NCI-H748 treated with DMSO at 0.1 percent for 48 hours (cell line): ENCODE measurements around the gene HLX.

Source experiments
- DNase-seq: peaks from one replicate; lab custom pipeline; 2025; lab: John Stamatoyannopoulos, UW

HLX gene

DNA sequence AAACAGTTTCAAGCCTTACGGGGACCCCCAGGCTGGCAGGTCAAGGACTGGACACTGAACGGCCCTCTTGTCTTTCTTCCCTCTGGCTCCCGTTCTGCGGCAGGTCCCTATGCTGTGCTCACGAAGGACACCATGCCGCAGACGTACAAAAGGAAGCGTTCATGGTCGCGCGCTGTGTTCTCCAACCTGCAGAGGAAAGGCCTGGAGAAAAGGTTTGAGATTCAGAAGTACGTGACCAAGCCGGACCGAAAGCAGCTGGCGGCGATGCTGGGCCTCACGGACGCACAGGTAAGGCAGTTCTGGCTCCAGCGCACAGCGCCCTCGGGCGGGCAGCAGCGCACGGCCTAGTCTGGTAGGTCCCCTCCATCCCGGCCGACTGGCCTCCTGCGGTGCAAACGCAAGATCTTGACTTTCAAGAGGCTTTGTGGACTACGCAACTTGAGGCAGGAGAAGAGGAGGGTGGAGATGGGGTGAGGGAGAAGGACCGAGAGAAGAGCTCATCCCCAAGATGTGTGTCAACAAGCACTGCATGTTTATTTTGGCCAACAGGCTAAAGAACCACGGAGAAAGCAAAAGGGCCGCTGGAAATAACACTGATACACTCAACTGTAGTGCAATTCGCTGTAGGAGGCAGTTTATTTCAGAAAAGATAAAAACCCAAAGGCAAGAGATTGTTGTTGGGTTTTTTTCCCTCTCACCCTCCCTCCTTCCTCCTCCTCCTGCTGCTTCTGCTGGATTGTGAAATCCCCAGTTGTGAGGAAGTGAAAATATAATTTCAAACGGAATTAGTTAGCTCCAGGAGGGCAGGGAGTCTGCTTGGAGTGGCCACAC, 3.0 kb downstream of the HLX start:
- DNase-seq = no peak

DNA sequence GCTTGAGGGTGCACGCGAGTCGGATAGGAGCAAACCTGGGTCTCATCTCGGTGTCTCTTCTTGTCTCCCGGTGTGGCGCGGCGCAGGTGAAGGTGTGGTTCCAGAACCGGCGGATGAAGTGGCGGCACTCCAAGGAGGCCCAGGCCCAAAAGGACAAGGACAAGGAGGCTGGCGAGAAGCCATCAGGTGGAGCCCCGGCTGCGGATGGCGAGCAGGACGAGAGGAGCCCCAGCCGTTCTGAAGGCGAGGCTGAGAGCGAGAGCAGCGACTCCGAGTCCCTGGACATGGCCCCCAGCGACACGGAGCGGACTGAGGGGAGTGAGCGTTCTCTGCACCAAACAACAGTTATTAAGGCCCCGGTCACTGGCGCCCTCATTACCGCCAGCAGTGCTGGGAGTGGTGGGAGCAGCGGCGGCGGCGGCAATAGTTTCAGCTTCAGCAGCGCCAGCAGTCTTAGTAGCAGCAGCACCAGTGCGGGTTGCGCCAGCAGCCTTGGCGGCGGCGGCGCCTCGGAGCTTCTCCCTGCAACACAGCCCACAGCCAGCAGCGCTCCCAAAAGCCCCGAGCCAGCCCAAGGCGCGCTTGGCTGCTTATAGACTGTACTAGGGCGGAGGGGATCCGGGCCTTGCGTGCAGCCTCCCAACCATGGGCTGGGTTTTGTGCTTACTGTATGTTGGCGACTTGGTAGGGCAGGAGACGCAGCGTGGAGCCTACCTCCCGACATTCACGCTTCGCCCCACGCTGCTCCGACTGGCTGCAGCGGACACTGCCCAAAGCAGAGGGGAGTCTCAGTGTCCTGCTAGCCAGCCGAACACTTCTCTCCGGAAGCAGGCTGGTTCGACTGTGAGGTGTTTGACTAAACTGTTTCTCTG, 5.1 kb downstream of the HLX start:
- no peak for DNase-seq

DNA sequence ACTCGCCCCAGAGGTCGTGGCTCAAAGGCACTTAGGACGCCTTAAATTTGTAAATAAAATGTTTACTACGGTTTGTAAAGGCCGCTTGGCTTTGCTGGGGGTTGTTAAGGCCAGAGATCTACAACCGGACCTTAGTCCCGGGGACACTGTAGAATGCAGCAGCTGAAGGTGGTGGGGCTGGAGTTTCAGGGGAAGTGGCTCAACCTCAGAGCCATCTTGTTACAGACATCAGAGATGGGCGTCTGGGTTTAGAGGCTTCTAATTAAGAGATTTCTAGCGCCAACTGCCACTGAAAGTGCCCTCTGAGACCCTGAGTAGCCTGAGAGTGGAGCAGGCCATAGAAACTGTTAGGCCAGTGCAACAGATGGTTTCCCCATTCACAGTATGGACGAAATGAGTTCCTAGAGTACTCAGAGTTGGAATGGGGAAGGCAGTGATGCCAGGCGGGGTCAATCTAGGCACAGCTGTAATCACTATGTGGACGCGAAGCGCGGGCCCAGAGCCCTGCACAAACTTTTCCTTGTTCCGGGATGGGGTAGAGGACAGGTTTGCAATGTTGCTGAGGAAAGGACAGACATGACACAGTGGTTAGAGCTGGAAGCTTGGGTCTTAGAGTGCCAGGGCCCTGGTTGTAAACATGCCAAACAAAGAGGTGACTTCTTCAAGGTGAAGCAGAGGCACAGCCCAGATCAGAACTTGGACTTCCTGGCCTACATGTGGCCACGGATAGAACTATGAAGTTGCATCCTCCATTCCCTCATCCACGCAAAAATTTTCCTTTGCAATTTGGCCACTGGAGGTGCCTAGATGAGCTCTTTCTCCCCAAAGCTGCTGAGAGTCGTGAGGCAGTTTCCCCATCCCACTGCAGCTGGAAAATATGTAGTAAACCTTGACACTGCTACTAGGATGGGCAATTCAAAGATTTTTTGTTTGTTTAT, 6.0 kb downstream of the HLX start:
- no peak for DNase-seq

DNA sequence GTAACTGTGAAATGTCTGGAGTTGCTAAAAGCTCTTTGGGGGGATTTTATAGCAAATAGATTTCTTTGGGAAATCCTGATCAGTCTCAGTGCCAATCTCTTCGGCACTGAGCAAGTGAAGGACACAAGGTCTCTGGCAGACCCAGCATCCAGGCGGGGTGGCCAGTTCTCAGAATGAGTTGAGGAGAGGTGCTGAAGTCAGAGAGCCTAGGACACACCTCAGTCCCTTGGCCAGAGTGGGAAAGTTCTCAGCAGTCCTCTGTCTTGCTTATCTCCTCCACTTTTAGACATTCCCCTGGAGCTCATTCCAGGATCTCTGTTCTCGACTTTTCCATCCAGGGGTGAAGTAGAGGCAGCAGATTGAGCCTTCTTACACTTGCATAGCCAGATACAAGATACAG, 6.7 kb downstream of the HLX start:
- DNase-seq = no peak

DNA sequence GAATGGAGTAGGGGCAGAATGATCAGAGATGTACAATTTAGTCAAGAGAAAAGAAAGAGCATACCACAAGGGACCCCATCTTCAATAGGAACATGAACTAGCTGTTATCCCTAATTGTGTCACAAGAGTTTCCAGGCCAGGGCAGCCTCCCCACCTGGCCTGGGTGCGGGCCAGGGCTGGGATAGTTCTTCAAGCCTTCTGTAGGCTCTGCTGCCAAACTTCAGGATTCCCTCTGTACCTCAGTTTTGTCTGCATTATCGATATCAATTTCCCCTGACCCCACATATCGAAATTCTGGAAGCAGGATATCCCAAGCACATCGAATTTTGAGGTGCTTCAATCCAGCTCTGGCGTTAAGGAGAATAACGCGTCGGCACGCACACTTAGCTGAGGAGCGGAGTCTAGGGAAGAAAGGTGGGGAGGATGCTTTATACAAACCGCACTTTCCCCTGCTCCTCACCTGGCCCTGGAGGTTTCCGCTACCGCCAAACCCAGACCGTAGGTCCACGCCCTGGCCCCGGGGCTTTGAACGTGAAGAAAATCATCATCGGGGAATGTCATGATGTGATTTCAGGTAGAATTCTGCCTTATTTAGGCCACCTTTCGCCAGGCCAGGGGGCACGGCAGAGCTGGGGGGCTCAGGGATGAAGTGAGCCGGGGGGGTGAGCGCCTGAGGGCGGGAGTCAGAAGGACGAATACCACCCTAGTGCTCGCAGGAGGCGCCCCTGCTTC, 7.4 kb downstream of the HLX start:
- no peak for DNase-seq

DNA sequence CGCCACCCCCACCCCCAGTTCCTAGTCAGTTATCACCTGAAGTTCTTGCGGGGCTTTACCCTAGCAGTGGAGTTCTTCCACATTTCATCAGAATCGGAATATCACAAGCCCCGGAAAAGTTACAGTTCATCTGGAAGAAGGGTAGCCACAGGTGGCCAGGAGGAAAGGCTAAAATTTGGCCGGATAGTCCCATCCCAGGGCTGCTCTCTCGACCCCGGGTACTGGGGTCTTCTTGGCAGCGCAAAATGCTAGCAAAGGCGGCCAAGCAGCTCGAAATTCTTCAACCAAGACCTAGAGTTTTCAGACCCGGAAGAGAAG, 7.9 kb downstream of the HLX start:
- DNase-seq = no peak

DNA sequence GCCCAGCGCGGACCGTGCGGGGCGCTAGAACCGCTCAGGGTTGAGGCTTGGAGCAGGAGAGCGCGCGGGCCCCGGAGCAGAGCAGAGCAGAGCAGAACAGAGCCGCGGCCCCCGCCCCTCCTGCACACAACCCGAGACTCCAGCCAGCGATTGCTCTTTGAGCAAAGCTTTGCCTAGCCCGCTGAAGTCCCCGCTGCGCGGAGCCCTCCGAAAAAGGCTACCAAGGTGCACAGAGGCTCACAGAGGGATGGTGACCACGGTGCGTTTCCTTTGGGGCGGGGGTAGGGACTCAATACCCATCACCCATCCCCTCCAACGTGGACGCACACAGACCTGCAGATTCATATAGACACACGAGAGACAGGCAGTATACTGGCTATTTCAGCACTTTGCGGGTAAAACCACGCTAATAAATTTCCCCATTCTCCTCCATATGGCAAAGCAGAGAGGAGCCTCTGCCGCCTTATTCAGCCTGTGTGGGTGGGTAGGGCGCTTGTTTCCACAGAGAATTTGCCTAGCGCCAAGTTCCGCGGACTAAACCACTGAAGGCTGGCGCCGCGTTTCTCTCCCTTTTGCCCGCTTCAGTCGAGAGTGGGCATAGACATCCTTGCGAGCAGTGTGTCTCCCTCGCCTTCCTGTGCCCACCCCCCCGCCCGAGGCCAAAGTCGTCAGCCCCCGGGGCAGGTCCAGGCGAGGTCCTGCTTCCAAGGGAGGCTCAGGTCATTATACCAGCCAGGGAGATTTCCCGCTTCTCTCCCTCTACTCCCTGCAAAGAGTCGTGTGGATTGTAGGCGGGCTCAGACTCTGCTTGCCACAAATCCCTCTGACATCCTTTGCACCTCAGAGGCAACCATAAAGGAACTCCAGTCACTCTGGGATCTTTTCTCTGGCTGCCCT, 8.5 kb downstream of the HLX start:
- no peak for DNase-seq

DNA sequence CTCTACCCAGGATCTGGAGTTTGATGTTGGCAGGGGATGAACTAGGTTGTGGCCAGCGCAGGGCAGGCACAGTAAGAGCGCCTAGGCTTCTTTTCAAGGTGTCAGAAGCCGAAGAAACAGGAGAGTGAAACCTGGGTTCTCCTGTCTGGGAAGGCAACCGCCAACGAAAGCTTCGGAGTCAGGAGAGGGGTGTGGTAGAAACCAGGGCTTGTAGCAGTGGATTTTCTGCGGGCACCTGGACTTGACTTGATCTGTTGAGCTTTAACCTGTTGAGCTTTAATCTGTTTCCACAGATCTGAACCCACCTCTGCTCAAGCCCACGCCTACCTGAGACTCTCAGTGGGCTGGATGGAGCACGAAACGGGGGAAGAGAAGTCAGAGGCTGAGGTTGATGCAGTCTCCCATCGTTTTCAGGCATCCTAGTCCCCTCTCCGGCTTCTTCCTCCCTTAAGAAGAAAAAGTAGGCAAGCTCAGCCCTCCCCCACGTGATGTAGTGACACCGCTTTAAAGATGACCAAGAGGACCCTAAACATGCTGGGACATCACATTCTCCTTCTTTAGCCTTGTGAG, 9.3 kb downstream of the HLX start:
- no peak for DNase-seq

DNA sequence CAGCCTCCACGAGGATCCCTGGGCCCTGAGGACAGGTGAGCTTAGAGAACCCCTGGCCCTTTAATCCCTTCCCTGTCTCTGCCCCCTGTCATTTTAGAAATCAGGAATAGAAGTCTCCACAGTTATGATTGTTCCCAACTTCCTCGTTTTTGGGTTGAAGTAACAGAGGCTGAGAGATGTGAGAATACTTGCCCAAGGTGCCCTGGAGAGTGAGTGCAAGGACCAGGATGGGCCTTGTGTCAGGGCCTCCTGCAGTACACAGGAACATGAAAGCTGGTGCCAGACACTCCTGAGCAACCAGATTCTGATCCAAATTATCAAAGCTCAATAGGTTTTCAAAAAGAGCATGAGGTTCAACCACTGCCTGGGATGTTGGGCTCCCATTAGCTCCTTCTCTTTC, 10.1 kb downstream of the HLX start:
- DNase-seq = no peak

DNA sequence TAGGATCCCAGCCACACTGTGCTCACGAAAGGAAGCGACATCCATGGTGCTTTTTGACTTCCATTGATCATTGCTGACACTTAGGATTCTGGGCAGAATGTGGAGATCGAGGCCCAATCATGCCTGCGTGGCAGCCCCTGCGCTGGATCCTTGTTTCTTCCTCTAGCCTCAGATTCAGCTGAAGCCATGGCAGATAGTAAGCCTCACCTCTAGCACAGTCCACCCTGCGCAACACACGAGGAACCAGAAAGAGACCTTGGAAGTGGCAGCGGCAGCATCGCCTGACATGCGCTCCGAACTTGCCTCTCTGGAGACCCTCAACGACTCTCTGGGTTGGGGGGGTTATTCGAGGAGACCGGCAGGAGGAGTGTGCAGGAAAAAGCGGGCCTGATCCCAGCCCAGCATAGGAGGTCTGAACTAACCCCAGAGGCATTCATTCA, 10.6 kb downstream of the HLX start:
- no peak for DNase-seq

DNA sequence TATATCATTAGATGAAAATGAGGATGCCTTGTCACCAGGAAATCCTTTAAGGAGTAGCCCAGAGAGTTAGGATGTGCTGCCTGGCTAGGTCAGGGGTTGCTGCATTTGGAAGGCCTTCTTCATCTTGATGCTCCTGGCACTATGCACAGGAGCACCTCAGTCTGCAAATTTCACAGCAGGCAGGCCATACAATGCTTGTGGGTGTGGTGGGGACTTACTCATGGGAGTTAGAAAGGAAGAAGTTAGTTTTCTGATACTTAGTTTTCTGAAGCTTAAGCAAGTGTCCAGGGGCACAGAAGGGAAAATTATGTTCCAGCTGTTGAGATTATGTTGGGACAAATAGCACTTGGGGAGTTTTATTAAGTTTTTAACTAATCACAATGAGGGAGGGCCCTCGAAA, 11.4 kb downstream of the HLX start:
- DNase-seq = no peak

DNA sequence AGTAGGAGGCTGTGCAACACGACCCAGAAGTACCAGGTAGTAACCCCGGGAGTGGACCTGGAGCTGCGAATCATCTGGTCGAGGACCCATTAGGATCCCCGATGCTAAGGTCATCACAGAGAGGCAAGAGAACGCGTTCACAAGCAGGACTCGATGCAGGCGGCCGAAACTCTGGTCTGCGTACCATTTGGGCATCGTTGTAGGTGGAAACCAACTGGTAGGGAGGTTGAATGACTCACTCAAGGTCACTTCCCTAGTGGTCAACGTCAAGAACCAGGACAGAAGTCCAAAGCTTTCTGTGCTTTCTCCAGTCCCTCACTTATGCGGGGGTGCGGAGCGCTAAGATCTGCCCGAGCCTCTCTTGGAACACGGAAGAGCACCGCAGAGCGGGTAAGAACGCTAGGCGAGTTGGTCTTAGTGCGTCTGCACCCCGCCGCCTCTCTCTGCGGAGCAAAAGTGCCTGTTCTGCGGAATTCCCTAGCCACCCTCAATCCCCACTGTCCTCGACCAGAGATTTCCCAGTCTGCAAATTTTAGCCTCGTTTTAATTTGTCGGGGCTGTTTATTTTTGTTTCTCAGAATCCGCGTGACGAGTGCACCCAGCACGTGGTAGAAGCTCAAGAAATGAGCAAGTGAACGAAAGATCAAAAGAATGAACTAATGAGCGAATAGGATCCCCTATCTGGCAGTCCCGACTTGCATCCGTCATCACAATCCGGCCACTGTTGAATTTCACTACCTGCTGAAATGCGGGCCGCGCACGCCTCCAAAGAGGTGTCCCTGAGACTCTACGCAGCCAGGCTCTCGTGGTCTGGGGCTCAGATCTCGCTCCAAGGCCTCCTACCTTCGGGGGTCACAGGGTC, 12.2 kb downstream of the HLX start:
- DNase-seq = no peak

DNA sequence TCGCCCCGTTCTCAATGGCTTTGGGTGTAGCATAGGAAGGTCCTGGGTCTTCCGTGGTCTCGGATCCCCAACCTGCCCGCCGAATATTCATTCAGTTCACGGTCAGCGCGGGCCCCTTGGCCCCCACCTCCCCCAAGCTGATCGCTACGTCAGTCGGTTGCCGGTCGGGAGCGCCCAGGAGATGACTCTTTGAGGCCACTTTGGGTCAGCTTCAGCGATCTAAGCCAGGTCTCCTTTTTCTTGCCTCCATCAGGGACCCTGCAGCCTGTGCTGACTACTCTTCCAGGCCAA, 12.8 kb downstream of the HLX start:
- no peak for DNase-seq

DNA sequence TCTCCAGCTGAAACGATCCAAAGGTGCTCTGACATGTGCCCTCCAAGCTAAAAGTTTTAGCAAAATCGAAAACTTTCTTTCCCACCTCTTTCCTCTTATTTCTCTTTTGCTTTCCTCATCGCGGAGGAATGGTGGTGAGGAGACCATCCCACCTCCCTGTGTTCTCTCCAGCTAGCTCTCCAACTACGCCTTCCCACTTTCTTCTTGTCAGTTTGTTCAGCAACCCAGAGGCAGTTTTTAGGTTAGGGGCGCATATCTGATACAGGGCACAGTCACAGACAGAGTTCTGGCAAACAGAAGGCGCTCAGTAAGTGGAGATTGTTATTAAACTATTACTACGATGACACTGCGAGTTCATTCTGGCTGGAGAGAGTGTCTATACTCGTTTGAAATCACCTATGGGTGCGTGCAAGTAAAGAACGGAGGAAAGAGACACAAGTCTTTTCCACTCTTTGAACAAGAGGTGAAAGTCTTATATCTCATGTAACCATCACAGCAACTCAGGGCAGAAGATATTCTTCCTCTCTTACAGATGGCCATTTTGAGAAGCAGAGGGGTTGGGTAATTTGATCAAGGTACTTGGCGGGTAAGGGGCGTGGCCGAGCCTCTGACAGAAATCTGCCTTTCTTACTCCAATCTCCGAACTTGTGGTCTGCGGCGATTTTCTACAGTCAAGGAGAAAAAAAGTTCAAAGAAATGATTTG, 13.9 kb downstream of the HLX start:
- no peak for DNase-seq

DNA sequence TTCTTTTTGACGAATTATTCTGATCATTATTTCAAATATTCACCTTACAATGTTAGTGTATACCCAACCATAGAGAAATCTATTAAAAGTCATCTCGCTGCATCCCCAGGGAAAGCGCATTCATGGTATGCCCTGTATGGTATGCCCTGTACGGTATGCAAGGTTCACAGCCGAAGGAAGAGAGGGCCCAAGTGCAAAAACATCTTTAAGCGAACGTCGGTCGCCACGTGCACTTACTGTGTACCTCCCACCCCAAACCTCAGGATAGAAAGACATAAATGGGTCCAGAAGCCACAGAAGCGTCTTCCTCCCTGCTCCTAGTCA, 14.4 kb downstream of the HLX start:
- DNase-seq = no peak

DNA sequence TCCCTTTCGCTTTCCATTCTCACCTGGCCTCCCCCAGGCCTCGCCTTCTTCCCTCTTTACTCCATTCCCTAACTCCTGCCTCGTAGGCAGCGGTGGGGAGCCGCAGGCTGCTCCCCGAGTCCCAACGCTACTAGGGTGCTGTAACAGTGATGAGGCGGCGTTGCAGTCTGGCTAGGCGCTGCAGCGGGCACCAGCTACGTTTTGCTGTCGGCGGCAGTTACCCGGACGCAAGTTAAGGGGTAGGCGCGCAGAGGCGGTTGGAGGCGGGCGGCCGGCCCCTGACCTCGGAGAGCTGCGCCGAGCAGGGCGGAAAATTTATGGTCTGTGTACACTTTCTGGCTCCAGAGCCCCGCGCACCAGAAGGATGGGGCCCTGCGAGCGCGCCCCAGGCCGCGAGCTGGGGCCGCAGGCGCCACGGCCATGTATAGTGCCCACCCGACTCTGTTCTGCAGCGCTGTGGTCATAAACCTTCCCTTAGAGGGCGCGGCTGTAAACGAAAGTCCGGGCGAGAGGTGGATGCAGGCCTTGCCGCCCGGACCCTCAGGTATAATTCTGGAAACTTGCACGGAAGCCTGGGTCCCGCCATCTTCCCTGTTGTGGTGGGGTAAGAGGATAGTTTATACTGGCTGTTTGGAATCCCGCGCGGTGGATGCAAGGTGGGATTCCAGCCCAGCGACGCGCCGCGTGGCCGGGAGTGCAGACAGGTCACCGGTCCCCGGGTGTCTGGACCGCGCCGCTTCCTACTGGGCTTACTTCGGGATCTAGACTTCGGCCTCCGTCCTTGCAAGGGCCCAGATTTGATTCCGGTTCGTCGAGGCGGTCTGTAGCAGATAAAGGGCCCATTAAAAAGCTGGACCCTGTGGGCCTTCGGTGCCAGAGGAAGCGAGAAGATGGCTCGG, 15.0 kb downstream of the HLX start:
- DNase-seq = no peak

DNA sequence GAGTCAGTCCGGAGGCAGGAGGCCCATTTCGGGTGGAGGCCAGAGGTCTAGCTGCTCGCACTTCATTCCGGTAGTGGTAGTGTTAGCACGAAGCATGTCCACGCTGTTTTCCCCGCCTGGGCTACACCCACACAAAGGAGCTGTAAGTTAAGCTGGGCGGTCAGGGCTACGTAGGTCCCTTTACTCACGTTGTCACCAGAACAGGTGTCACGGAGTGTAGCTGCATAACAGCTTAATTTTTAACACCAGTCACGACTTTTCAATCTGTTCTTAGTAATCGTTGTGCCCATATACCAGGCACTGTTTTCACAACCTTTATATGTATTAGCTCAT, 15.6 kb downstream of the HLX start:
- no peak for DNase-seq

DNA sequence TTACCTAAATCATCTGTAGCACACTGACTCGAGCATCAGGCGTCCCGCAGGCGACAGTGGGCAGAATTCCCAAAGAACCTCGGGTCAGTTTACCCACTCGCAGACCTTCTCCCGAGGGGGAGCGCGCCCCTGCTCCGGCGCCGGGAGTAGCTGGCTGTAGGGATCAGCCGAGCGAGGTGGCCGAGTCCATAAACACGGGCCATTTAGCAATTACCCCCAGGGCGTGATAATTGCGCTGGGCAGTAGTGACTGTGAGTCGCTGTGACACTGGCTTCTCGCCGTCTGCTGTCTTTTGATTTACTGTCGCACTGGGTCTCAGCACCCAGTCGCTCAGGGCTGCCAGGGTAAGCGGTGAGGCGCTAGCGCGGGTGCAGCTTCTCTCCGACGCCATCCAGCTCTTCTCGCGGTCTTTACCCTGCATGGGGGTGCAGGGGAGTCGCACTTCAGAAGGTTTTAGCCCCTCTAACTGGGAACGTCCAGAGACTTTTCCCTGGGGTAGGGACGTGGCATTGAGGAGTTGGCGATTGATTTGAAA, 16.2 kb downstream of the HLX start:
- DNase-seq = no peak
